ENCODE data around the gene OR4L1. TPM values are rescaled to one million over a fixed set of nuclear protein-coding genes. Genes with fewer than 3 reads are reported as not detected.

The OR4L1 gene
- polyA plus RNA-seq, 3 donors = not detected

DNA sequence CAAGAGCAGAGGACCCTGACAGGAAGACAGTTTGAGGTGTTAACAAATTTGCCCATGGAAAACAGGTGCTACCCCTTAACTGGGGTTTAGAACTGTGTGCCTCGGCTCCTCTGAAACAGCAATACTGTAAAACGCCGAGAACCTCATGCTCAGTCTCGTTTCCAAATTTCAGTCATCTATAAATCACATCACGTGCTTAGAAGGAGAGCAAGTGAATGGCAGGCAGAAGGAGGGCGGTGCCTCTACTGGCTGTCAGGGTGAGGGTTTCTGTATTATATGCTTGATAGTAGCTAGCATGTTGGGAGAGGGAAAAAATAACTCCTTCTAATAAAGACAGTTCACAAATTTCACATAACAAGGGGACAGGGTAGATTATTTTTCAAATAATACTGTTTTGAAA, 28.8 kb upstream of the OR4L1 start:
- Mint-ChIP-seq H3K27ac (no peak overlapping the region), H3K36me3 (no peaks in the 10 kb centered on the region), H3K4me3 (no peak overlapping the region), H3K4me1 (no peaks in the 10 kb centered on the region), H3K27me3 (ENCODE audit: low read depth in 3 of 3) (no peaks in the 10 kb centered on the region), H3K9me3 (peaks cover 0 to 3% (median 0%) of the 10 kb centered on the region in 7 donors)
- TF ChIP-seq, protein P1, sequence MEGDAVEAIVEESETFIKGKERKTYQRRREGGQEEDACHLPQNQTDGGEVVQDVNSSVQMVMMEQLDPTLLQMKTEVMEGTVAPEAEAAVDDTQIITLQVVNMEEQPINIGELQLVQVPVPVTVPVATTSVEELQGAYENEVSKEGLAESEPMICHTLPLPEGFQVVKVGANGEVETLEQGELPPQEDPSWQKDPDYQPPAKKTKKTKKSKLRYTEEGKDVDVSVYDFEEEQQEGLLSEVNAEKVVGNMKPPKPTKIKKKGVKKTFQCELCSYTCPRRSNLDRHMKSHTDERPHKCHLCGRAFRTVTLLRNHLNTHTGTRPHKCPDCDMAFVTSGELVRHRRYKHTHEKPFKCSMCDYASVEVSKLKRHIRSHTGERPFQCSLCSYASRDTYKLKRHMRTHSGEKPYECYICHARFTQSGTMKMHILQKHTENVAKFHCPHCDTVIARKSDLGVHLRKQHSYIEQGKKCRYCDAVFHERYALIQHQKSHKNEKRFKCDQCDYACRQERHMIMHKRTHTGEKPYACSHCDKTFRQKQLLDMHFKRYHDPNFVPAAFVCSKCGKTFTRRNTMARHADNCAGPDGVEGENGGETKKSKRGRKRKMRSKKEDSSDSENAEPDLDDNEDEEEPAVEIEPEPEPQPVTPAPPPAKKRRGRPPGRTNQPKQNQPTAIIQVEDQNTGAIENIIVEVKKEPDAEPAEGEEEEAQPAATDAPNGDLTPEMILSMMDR (IDR thresholded peaks at IDR 0.05) = no peak
- Histone ChIP-seq H3K36me3 (replicated peaks in 1 of 2; ENCODE audit: control insufficient read depth in 1 of 2, insufficient read depth in 2 of 2, low read length in 2 of 2) (no peaks in the 10 kb centered on the region), H3K4me2 (replicated peaks; ENCODE audit: extremely low read depth, low read length, poor library complexity, severe bottlenecking) (no peak overlapping the region), H3K4me3 (replicated peaks in 1 of 3; ENCODE audit: low read depth in 2 of 3, low read length in 3 of 3) (no peak overlapping the region), H3K9me3 (replicated peaks in 1 of 2; ENCODE audit: control insufficient read depth in 1 of 2, insufficient read depth in 1 of 2, low read length in 2 of 2) (no peaks in the 10 kb centered on the region), H3K9ac (ENCODE audit: insufficient read depth, low read length, poor library complexity, severe bottlenecking) (no peak overlapping the region), H3K79me2 (ENCODE audit: insufficient read depth, low read length) (no peaks in the 10 kb centered on the region), H3K27me3 (ENCODE audit: control insufficient read depth in 2 of 2, insufficient read depth in 2 of 2, low read length in 2 of 2) (no peaks in the 10 kb centered on the region), H3K27ac (ENCODE audit: low read depth in 1 of 2, low read length in 2 of 2) (no peak overlapping the region), H3K4me1 (ENCODE audit: control insufficient read depth in 1 of 2, insufficient read depth in 2 of 2, low read length in 2 of 2) (no peaks in the 10 kb centered on the region), H4K20me1 (ENCODE audit: insufficient read depth, low read length) (no peaks in the 10 kb centered on the region), H2AFZ (ENCODE audit: insufficient read depth, low read depth, low read length, poor library complexity, severe bottlenecking) (no peak overlapping the region)
- intact Hi-C loops (cut with micrococcal nuclease) = no loop called here
- DNase-seq = no peak
- WGBS (ENCODE audit: insufficient coverage) = no CpG with 5 or more reads among the region's 6 CpGs

- Histone ChIP-seq H3K9me3 (replicated peaks in 1 of 2; ENCODE audit: control insufficient read depth in 1 of 2, insufficient read depth in 1 of 2, low read length in 2 of 2) (no peaks in the 10 kb centered on the region), H2AFZ (ENCODE audit: insufficient read depth, low read depth, low read length, poor library complexity, severe bottlenecking) (no peak overlapping the region), H3K4me3 (replicated peaks in 1 of 3; ENCODE audit: low read depth in 2 of 3, low read length in 3 of 3) (no peak overlapping the region), H3K79me2 (ENCODE audit: insufficient read depth, low read length) (no peaks in the 10 kb centered on the region), H4K20me1 (ENCODE audit: insufficient read depth, low read length) (no peaks in the 10 kb centered on the region), H3K4me1 (ENCODE audit: control insufficient read depth in 1 of 2, insufficient read depth in 2 of 2, low read length in 2 of 2) (no peaks in the 10 kb centered on the region), H3K27me3 (ENCODE audit: control insufficient read depth in 2 of 2, insufficient read depth in 2 of 2, low read length in 2 of 2) (no peaks in the 10 kb centered on the region), H3K9ac (ENCODE audit: insufficient read depth, low read length, poor library complexity, severe bottlenecking) (no peak overlapping the region), H3K36me3 (replicated peaks in 1 of 2; ENCODE audit: control insufficient read depth in 1 of 2, insufficient read depth in 2 of 2, low read length in 2 of 2) (no peaks in the 10 kb centered on the region), H3K4me2 (replicated peaks; ENCODE audit: extremely low read depth, low read length, poor library complexity, severe bottlenecking) (no peak overlapping the region), H3K27ac (ENCODE audit: low read depth in 1 of 2, low read length in 2 of 2) (no peak overlapping the region)
- H3K27ac Mint-ChIP-seq = no peak overlapping the region
- H3K27me3 Mint-ChIP-seq (ENCODE audit: low read depth in 3 of 3) = no peaks in the 10 kb centered on the region
- H3K4me3 Mint-ChIP-seq = no peak overlapping the region
- no peak for DNase-seq
- H3K9me3 Mint-ChIP-seq = peaks cover 0 to 8% (median 4%) of the 10 kb centered on the region in 7 donors
- no peaks in the 10 kb centered on the region for H3K4me1 Mint-ChIP-seq
- TF ChIP-seq, protein P1 (IDR thresholded peaks at IDR 0.05) = no peak
- intact Hi-C loops (cut with micrococcal nuclease) = no loop called here
- no CpG with 5 or more reads among the region's 3 CpGs for WGBS (ENCODE audit: insufficient coverage)
- H3K36me3 Mint-ChIP-seq = no peaks in the 10 kb centered on the region
Measured at GRCh38 chr14:20035449-20035848, 24.4 kb upstream of the OR4L1 start.

Measured in CD14-positive monocyte (primary cell).